GM21737 (cell line): ENCODE results near the gene KCNJ12.

ENCODE experiments used
- ATAC-seq: cut with Tn5 transposase; IDR thresholded peaks from one replicate; pipeline ENCODE4 v1.9.1; 2021; ENCODE audit warnings: mild to moderate bottlenecking, moderate library complexity; ENCODE audit not compliant: unreplicated experiment

The KCNJ12 gene

DNA sequence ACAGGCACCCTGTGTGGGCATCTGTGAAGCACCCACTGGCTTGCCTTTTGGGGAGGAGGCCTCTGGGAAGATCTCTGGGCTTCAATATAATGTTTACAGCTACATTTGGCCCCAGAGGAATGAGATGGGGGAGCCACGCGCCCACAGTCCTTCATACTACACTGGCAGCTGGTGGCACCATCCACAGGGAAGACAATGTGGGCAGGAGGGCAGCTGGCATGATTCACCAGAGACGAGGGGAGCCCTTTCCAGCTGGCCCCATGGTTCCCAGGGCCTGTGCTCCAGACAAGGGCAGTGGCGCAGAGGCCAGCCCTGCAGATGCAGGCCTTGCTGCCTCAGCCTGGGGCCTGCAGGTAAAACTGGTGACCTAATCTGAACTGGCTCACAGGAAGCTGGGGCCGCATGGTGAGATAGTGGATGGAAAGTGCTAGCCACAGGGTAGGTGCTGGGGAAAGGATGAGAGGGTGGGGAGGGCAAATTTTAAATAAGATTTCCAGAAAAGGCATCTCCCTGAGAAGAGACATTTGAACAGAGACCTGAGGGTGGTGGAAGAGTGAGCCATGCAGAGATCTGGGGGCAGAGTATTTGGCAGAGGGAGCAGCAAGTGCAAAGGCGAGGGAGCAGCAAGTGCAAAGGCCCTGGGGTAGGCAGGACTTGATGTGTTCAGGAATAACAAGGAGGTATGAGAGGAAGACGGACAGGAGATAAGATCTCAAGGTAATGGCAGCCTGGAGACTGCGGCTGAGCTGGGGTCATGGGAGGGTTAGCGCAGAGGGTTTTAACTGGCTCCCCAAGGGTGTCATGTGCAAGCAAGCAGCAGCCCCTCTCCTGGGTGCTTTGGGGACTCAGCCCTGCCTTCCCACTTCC, 12.1 kb upstream of the KCNJ12 start:
- ATAC-seq: no peak

DNA sequence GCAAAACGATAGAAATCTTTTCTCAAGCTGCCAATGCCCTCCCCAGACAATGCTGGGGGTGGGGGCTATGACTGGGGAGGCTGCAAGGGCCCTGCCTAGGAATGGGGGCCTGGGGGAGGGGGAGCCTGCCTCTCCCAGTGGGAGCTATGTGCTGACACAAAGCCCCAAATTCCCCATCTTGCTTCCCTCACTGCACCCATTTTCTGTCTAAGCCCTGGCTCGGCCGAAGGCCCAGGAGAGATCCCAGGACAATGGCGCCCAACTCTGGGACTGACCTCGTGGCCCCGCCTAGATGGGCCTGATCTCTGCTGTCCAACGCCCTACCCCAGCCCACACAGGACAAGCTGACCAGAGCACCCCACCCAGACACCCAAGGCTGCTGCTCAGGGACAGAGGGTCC, 11.1 kb upstream of the KCNJ12 start:
- no peak for ATAC-seq

DNA sequence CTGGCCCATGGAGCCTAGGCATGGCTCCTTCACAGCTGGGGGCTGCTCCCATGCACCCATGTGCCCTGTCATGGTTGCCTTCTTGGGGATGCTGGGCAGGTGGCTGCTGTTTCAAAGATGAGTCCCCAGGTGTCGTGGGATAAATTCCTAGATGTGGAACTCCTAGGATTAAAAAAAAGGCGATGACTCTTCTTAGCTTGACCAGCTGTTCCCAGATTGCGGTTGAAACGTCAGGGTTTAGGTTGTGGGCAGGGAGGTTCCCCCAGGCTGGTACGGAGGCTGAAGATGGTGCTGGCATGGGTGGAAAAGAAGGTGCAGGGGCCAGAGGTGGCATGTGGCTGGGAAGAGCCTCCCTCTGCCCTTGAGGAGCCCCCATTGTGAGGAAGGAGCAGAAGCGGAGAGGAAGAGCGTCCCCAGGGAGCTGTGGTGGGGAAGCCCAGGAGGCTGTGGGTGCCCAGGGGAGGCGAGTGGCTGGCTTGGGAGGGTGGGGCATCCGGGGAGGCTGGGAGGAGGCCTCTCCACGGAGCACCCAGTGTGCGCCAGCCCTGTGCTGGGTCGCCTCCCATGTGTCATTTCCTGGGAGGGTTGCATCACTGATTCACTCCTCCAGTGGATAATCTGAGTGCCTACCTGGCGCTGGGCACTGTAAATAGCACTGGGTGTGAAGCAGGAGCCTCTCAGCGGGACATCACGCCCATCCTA, 7.5 kb upstream of the KCNJ12 start:
- ATAC-seq: no peak

DNA sequence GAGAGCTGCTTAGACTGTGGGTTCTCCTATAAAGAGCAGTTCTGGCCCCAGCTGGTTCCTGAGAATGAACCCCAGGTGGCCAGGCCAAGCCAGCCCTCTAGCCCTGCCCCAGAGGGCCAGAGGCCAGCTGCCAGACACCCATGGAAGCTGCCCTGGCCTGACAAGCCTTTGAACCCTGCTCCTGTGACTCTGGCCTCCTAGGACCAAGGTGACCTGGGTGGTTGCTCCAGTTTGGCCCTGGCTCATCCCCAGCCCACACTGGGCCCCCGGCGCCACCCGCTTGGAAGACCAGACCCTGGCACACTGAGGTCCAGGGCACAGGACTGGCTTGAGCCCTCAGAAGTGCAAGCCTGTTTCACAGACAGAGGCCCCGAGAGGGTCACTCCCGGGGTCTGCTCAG, 6.8 kb upstream of the KCNJ12 start:
- ATAC-seq: no peak

DNA sequence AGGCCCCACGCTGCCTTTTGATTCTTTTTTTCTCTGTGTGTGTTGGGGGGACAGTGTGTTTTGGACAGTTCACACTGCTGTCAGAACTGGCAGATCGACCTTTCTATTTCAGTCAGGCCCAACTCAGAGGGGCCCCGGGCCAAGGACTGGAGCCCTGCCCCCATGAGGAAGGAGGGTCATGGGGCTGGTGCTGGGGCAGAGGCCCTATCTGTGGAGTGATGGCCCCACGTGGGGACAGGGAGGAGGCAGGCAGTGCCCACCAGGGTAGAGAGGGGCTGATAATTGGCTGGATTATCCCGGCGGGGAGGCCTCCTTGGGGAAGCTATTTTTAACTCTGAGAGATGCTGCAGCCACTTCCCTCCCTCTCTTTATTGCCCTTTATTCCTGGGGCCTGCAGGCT, 5.7 kb upstream of the KCNJ12 start:
- ATAC-seq: no peak

DNA sequence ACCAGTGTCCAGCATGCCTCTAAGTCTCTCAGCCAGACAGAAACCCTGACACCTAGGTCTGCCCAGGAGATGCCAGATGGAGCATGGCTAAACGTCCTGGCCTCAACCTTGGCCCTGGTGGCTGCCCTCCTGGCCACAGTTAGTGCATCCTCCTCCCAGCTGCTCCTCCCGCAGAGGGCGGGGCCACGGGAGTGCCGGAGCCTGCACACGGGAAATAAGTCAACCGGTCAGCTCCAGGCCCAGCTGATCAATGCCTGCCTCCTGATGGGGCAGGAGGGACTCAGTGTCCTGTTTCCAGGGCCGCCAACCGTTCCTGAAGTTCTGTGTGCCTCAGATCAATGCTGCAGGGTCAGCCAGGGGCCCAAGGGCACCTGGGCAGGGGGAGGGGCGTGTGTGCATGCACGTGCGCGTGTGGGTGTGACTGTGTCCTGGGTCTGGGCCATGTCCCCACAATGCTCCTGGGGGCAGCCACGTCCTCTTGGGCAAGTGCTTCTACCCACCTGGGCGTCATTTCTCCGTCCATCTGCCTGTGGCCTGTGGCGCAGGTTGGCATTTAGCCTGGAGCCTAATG, 4.6 kb upstream of the KCNJ12 start:
- no peak for ATAC-seq

DNA sequence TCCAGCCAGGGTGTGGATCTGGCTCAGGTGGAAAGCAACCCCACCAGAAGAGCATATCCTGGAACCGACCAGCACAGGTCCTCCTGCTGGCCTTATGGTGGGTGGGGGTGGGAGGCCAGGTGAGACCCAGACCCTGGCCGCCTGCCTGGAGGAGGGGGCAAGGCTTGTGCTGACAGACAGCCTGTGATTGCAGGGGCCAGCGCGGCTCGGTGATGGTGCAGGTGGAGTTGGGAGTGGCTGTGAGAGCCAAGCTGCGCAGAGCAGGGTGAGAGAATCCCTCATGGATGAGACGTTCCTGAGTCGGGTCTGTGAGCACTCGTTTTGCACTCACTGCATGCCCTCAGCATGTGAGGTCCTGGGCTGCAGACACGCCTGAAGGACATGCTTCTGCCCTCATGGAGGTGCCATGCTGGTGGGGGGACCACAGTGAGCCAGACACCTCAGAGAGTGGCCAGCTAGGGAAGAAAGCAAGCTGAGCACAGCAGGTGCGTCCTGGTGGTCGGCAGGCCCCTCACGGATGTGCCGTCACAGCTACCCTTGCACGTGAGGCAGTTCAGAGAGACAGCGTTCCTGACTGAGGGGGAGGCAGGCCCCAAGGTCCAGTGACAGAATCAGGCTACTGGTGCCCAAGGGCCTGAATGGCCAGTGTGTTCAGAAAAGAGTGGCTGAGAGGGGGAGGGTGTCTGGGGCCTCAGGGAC, 3.8 kb upstream of the KCNJ12 start:
- ATAC-seq: no peak

DNA sequence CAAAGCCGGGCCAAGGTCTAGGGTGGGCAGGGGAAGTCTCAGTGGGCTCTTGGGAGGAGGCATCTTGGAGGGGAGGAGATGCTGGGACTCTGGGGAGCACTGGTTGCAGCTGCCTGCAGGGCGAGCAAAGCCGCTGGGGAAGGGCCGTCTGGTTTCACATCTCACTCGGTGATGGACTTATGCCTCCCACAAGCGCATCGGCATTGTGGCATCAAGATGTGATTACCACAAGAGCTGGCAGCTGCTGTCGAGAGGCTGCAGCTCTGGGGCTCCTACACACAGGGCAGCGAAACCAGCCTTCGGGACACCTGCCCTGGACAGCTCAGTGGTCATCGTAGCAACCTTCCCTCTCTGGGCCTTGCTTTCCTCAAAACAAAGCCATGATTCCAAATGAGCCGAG, 3.1 kb upstream of the KCNJ12 start:
- no peak for ATAC-seq

DNA sequence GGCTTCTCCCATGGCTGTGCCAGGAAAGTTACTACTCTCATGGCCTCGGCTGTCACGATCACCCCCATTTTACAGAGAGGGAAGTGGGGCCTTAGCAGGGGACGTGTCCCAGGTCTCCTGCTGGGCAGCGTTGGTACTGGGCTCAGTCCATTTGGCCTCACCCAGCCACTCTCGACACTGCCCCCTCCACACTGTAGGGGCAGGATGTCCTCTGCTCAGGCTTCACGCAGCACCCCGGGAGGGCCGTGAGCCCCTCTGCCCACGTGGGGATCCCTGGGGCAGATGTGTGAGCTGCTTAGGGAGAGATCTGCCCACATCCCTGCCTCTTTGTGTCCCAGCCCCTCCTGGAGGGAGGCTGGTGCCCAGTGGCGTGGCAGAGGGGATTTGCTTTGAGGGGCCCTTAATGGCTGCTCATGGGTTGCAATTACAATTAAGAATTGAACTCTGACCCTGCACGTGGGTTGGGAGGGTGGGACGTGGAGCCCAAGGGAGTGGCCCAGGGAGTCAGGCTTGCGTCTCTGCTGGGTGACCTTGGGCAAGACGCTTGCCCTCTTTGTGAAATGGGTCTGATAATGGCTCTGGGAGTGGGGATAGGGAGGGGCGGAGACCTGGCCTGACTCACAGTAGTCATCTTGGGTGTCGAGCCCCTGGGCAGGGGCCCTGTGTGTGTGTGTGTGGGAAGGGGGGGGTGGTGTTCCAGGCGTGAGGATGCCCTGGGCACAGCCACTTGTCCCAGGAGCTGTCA, 2.3 kb upstream of the KCNJ12 start:
- no peak for ATAC-seq

DNA sequence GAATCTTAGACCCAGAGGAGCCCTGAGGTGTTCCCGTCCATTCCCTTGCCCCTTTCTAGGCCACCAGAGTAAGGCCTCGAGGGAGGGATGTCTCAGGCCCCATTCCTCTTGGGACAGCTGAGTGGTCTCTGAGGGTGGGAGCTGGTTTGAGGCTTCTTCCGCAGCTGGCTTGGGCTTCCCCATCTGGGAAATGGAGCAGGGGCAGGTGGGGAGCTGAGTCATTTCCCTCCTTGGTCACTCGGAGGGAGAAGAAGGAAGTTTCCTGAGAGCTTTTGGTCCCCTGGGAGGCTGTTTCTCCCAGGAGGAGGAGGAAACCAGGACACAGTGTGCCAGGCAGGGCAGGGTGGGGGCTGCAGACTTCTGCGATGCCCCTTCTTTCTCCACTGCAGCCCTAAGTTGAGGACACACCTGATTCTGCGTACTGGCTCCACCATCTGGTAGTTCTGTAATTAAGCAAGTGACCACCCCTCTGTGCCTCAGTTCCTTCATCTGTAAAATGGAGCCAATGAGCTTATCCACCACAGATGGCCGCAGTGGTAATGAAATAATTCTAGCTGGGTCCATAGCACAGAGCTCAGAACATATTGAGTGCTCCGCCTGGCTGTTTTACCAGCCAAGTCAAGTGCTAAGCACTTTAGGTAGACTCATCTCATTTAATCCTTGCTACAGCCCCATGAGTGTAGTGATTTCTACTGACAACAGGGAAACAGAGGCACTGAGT, 1.6 kb upstream of the KCNJ12 start:
- no peak for ATAC-seq

DNA sequence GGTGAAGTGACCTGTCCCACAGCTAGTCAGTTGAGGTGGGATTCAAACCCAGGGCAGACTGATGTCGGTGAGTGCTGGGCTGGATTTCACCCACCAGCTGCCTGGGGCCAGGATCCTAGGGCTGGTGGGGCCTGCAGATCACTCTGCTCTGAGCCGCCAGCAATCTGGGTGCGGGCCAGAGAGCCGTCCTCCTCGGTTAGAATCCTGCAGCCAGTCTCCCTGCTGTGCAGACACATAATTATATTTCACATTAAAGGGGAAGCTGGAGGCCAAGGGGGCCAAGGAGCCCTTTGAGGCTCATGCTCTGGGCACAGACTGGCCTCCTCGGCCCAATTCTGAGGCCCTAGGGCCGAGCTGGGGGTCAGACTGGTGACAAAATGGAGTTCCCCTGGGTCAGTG, 996 bp upstream of the KCNJ12 start:
- no peak for ATAC-seq

DNA sequence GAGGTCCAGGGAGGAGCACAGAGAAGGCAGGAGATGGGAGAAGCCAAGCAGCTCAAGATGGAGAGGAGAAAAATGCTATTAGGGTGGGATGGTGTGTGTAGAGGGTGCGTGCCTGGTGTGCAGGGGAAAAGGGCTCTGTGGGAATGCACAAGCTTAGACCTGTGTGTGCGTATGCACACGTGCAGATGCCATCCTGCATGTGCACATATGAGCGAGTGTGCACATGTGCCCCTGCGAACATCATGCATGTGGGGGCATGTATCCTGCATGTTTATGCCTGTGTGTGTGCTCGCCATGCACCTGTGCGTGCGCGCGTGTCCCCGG, 438 bp upstream of the KCNJ12 start:
- ATAC-seq: no peak

DNA sequence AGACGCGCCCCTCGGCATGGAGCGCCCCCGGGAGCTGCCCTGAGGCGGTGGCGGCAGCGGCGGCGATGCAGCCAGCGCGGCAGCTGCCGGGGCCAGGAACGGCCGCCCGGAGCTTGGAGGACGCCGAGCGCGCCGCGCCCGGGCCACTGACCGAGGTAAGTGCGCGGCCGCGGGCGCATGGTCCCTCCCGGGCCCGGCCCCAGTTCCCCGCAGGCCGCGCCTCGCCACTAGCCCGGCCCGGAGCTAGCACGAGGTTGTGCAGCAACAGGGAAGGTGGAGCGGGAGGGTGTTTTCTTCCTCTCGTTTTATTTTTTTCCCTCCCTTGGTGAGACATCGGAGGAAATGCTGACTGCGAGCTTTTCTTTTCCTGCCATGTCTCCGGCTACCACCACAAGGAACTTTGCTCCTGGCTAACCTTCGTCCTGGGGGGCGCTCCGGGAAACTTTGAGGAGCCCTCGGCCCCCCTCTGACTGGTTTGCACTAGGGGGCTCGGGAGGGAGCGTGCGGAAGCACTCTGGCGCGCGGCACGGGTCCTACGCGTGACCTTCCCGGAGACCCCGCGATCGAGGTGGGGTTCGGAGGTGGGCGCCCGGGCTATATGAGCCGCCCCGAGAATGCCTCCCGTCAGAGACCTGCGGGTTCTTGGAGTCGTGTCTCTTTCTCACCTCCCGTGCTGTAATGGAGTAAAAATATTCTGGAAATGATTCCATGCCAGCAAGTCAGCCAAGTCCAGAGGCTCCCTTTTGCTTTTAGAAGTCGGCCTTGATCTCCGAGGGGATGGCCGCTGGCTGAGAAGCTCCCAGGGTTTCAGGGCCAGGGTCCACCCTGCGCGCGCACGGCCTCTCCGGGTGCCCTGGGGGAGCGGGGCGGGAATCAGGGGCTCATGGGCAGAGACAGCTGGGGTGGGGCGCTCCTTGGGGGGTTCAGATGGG, 868 bp downstream of the KCNJ12 start:
- ATAC-seq: no peak

DNA sequence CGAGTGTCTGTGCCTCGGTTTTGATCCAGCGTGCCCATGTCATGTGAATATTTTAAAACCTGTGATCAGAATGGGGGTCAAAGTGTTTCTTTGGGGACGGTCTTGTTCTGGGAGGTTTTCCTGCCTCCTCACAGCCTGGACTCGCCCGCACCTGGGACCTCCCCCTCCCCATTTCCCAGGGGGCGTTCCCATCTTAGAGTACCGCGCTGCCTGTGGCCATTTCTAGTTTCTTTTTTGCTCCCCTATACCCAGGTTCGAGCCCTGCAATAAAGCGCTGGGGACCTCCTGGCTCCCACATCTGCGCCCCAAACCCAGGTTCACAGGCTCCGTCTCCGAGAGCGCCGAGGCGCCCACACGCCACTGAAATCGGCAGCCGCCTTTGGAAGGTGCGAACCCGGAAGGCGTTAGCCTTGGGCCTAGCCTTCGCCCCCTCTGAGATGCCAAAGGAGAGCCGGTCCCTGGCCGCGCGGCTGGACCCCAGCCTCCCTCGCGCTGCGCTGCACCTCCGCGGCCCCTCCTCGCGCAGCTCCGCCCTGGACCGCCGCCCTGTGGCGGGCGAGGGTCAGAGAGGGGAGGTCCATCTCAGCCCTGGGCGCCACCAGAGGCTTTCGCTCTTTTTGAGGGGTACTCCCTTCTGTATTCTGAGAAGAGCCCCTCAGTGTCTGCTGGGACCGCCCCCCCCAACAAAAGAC, 1.7 kb downstream of the KCNJ12 start:
- no peak for ATAC-seq

DNA sequence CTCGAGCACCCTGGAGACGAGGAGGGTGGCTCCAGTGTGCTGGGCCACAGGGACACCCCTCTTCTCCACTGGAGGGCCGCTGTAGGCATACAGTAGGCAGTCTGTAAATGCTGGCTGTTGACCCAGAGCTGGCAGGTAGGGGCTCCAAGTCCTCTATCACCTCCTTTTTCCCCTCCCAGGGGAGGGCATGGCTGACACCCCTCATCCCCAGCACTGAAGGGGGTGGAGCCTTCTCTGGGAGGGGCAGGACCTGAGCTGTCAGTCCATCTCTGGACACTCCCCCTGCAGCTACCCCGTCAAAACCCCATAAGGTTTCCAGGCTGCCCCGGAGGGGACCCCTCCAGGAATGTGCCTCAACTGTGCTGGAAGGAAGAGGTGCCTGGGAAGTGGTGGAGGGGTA, 2.4 kb downstream of the KCNJ12 start:
- no peak for ATAC-seq

DNA sequence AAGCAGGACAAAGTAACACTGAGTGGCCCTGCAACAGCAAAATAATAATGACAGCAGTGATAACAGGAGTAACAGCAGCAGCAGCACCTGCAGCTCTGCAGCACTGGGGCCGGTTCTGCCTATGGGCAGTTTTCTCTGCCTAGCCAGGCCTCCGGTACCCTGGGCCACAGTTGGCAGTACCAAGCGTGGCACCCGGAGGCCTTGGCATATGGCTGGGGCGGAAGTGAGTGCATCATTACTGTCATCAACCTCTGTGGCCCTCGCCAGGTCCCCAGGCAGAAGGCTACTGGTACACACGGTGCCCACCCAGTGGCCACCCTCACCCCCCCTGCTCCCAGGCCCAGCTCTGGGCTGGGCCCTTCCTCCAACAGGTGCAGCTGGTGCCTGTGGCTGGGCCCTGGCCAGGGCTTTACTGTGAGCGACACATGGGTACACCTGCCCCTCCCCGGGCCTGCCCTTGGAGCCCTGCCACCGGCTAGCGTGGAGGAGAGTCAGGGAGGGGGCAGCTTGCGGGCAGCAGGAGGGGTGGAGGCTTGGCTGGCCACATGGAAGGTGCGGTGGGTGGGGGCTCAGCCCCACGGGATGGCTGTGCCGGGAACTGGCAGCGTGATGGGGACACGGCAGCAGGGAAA, 3.0 kb downstream of the KCNJ12 start:
- no peak for ATAC-seq

DNA sequence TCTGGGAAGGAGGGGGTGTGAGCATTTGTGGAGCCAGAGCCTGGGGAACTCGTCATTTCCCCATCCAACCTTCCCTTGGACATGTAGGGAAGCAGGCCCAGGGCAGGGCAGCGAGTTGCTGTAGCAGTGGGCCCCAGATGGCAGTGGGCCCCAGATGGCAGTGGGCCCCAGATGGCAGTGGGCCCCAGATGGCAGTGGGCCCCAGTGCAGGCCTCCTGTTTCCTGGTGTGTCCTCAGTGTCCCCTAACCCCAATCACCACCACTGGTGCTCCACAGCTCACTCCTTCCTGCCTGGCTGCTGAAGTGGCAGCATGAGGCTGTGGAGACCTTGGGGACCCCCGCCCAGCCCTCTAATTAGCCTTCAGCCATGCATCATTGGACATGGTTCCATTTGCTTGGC, 4.5 kb downstream of the KCNJ12 start:
- ATAC-seq: no peak

DNA sequence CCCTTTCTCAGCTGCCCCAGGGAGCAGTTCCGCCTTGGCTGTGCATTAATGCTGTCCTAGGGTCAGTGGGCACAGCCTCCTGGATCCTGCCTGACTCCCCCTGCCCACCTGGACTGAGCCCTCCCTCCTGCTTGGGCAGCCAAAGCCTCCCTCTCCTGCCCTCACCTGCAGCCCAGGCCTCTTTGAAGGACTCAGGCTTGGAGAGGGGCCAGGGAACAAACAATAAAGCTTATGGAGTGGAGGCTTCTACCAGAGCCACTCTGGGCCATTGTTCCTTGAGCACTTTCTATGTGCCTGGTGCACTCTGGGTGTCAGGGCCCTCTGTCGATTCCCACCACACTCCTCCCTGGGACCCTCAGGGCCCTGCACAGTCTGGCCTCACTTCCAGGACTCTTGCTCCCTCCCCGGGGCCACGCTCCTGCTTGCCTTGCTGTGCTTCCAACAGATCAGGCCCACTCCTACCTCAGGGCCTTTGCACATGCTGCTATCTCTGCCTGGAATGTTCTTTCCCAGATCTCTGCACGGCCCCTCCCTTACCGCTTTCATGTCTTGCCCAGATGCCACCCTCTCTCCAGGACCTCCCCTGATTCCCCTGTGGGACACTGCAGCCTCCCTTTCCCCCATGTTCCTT, 5.0 kb downstream of the KCNJ12 start:
- no peak for ATAC-seq
